ENCODE measurements around the gene LRBA. TPM values are rescaled to one million over a fixed set of nuclear protein-coding genes. Genes with fewer than 3 reads are reported as not detected.

Gene LRBA
- total RNA-seq, 1 donor from 2014 or later: 68.0 TPM

DNA sequence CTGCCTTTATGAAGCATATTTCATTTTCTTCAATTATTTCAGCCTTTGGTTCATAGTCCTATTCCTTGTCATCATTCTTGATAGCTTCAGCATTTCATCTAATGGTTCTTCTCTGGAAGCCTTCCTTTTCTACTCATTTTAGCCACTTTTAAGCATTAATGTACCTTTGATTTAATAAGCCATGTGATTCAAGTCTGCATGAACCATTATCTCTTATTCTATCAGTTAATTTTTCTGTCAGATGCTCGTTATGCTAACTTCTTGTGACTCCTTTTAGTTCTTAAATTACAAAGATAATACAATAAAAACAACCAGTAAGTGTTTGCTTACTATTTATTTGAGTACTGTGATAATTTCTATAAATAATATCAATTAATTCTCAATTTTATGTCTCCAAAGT is 643.2 kb downstream of the LRBA start:
- intact Hi-C loops (cut with DNase I): no loop called here
- Histone ChIP-seq H3K4me1 (no peaks in the 10 kb centered on the region), H3K4me3 (no peak overlapping the region), H3K9me3 (no peaks in the 10 kb centered on the region), H3K27me3 (no peaks in the 10 kb centered on the region), H3K27ac (no peak overlapping the region), H3K36me3 (no peaks in the 10 kb centered on the region)
- DNase-seq (ENCODE audit: extremely low spot score in 2 of 2): no peak
- TF ChIP-seq POLR2A (IDR thresholded peaks at IDR 0.05) (no peak), POLR2AphosphoS5 (IDR thresholded peaks at IDR 0.05; ENCODE audit: insufficient read depth in 1 of 2, low read depth in 1 of 2) (no peak)
- TF ChIP-seq, protein P1, sequence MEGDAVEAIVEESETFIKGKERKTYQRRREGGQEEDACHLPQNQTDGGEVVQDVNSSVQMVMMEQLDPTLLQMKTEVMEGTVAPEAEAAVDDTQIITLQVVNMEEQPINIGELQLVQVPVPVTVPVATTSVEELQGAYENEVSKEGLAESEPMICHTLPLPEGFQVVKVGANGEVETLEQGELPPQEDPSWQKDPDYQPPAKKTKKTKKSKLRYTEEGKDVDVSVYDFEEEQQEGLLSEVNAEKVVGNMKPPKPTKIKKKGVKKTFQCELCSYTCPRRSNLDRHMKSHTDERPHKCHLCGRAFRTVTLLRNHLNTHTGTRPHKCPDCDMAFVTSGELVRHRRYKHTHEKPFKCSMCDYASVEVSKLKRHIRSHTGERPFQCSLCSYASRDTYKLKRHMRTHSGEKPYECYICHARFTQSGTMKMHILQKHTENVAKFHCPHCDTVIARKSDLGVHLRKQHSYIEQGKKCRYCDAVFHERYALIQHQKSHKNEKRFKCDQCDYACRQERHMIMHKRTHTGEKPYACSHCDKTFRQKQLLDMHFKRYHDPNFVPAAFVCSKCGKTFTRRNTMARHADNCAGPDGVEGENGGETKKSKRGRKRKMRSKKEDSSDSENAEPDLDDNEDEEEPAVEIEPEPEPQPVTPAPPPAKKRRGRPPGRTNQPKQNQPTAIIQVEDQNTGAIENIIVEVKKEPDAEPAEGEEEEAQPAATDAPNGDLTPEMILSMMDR (IDR thresholded peaks at IDR 0.05): no peak

DNA sequence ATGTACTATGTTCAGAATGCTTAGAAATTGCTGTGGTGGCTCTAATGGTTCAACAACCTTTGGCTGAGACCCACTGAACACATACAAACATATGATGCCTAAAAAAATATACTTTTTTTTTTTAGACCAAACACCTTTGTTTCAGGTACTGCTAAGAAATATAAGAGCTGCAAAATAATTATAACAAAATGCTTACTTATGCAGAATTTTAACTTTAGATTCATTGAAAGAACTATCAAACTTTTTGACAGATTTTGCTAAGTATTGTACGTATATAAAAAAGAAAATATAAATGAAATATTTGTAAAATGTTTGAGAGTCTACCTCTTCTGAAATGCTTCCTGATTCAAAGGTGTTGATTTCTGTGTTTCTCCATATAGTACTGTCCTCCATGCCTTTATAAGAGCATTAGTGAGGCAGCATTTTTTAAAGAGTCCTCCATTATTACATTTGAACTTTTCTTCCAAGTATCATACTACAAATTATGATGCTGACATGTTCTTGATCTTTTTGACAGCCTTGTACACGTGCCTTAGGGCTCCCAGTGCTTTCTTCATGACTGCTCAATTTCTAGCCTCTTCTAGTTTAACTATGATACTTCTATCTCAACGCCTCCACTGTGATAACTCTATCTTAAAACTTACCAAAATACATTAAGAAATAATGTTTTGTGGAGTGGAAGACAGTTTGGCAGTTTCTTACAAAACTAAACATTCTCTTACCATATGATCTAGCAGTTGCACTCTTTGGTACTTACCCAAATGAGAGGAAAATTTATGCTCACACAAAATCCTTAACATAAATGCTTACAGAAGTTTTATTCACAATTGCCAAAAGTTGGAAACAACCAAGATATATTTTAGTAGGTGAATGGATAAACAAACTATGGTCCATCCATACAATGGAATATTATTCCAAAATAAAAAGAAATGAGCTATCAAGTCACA is 645.4 kb downstream of the LRBA start:
- H3K9me3 ChIP-seq: no peaks in the 10 kb centered on the region

DNA sequence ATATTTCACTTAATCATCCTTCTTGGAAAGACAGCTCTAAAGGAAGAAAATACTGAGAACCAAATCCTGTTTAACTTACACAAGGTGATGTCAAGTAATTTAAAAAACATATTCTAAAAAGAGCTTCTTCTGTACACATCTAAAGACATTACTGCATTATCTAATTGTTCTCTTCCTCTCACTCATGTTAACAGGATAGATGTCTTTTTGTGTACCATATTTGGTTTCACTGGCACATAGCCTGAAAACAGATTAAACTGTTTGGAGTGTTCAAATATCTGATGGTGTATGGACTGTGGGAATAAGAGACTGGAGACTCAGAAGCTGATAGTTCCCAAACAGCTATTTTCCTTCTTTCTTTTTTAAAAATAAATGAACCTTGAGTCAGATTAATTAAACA is 646.4 kb downstream of the LRBA start:
- DNase-seq (ENCODE audit: extremely low spot score in 2 of 2): no peak
- intact Hi-C loops (cut with DNase I): no loop called here
- no peak for TF ChIP-seq POLR2AphosphoS5 (IDR thresholded peaks at IDR 0.05; ENCODE audit: insufficient read depth in 1 of 2, low read depth in 1 of 2)
- TF ChIP-seq, protein P1 (IDR thresholded peaks at IDR 0.05): no peak

More for the DNA sequence above, 645.4 kb downstream of the LRBA start:
- no peak overlapping the region for H3K27ac ChIP-seq
- intact Hi-C loops (cut with DNase I): no loop called here
- H3K4me3 ChIP-seq: no peak overlapping the region
- H3K27me3 ChIP-seq: no peaks in the 10 kb centered on the region
- no peak for DNase-seq (ENCODE audit: extremely low spot score in 2 of 2)
- TF ChIP-seq POLR2AphosphoS5 (IDR thresholded peaks at IDR 0.05; ENCODE audit: insufficient read depth in 1 of 2, low read depth in 1 of 2) (no peak), POLR2A (IDR thresholded peaks at IDR 0.05) (no peak)
- TF ChIP-seq, protein P1 (IDR thresholded peaks at IDR 0.05): no peak
- H3K36me3 ChIP-seq: no peaks in the 10 kb centered on the region
- H3K4me1 ChIP-seq: no peaks in the 10 kb centered on the region

DNA sequence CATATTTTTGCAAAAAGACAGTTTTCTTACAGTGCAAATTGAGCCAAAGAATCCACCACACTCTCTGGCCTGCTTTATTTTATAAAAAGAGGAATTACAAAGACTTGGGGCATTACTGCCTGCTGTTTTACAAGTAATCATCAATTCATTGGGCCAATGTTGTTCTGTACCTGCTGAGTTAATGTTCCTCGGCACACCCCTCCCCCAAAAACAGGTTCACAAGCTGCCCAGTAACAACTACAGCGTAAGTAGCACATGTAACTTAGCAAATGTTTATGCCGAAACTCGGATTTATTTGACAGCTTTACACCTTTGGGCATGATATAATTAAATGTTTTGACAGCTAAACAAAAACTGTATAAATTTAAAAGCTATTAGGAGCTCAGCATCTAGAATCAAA is 647.8 kb downstream of the LRBA start:
- TF ChIP-seq, protein P1 (IDR thresholded peaks at IDR 0.05): no peak
- H3K27ac ChIP-seq: no peak overlapping the region
- no peaks in the 10 kb centered on the region for H3K27me3 ChIP-seq
- no peaks in the 10 kb centered on the region for H3K4me1 ChIP-seq
- no peak for DNase-seq (ENCODE audit: extremely low spot score in 2 of 2)
- intact Hi-C loops (cut with DNase I): no loop called here
- H3K9me3 ChIP-seq: no peaks in the 10 kb centered on the region
- H3K36me3 ChIP-seq: no peaks in the 10 kb centered on the region
- H3K4me3 ChIP-seq: no peak overlapping the region

More for the DNA sequence above, 646.4 kb downstream of the LRBA start:
- H3K36me3 ChIP-seq: no peaks in the 10 kb centered on the region
- H3K27ac ChIP-seq: no peak overlapping the region
- H3K4me1 ChIP-seq: no peaks in the 10 kb centered on the region
- H3K4me3 ChIP-seq: no peak overlapping the region
- H3K9me3 ChIP-seq: no peaks in the 10 kb centered on the region
- H3K27me3 ChIP-seq: no peaks in the 10 kb centered on the region

DNA sequence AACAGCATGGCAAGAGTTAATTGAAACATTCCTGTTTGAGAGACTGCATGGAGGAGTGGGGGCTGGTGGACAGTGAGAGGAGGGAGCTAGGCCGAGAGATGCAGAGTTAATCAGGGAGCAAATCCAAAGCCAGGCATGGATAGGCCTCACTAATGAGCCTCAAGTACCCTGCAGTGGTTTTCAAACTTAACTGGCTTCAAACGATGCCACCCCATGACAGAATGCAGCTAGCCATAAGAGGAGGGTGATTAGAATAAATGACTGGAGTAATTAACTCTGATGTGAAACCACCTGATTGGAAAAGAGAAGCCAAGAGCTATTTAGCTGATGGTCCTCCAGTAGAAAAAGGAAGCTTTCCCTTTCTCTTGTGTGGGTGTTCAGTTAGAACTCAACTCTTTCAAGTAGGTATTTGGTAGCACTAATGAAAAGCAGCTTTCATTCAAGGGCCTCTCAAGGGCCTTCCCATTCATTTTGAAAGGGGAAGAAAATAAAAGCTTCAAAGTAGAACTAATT is 648.5 kb downstream of the LRBA start:
- DNase-seq (ENCODE audit: extremely low spot score in 2 of 2): no peak
- Histone ChIP-seq H3K4me1 (no peaks in the 10 kb centered on the region), H3K36me3 (no peaks in the 10 kb centered on the region), H3K27me3 (no peaks in the 10 kb centered on the region), H3K9me3 (no peaks in the 10 kb centered on the region), H3K4me3 (no peak overlapping the region), H3K27ac (no peak overlapping the region)
- TF ChIP-seq POLR2A (IDR thresholded peaks at IDR 0.05) (no peak), POLR2AphosphoS5 (IDR thresholded peaks at IDR 0.05; ENCODE audit: insufficient read depth in 1 of 2, low read depth in 1 of 2) (no peak)
- TF ChIP-seq, protein P1 (IDR thresholded peaks at IDR 0.05): no peak
- intact Hi-C loops (cut with DNase I): no loop called here
